Ammon's horn (tissue), 1 donor: ENCODE measurements around the gene RANBP1.

ENCODE experiments used
- DNase-seq: peaks from one replicate; pipeline ENCODE4 v3.0.0-alpha.2; 2016; ENCODE audit warnings: low spot score

RANBP1 gene

DNA sequence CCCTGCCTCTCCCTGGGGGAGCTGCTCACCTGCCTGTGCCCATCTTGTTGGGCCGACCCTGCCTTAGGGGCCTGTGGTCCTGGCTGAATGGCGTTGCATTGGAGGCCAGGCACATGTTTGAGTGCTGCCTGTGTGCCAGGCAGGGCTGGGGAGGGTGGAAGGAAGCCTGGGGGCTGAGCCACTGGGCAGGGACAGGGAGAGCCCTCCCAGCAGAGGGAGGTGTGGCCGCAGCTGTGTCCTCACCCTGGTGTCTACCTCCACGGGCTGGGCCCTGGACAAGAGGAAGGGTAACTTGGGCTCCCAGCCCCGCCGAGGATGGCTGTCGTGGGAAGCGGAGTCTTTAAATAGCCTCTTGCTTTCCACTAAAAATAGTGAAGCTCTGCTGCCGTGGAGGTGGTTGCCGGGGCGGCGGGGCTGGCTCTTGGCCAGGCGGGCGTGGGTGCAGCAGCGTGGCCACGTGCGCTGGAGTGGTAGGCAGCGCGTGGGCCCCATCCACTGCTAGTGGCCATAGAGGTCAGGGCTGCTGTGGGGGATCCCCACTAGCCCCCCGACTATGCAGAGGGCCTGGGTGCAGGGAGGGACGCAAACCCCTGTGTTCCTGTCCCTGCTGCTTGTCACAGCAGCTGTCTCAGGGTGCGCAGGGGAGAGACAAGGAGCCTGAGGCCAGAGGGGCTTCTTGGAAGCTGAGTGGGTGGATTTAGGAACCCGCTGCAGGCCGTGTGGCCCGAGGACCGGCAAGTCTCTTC lies 21.9 kb downstream of the RANBP1 start:
- peak; percentile 50 for DNase-seq

GRCh38 chr22:20138417-20138738 lies 22.5 kb downstream of the RANBP1 start:
- peak; percentile 46 for DNase-seq

- no peak for DNase-seq
Measured at GRCh38 chr22:20138868-20139267, 23.0 kb downstream of the RANBP1 start.

- DNase-seq, result no peak
Measured at GRCh38 chr22:20139391-20140106, 23.6 kb downstream of the RANBP1 start.

- no peak for DNase-seq
Measured at GRCh38 chr22:20140107-20140445, 24.2 kb downstream of the RANBP1 start.

DNA sequence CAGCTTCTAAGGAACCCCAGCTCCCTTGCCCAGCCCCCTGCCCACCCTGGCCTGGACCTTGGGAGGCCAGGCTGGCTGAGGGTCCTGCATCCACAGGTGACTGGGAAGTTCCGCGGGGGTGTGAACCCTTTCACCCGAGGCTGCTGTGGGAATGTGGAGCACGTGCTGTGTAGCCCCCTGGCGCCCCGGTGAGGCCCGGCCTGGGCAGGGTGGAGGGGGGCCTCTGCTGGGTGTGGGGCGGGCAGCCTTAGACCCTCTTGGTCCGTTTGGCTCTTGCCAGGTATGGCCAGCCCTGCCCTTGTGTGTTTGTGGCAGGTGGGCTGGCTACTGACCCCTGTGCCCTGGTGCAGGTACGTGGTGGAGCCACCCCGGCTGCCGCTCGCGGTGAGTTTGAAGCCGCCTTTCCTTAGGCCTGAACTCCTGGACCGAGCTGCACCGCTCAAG lies 24.6 kb downstream of the RANBP1 start:
- DNase-seq, result no peak

DNA sequence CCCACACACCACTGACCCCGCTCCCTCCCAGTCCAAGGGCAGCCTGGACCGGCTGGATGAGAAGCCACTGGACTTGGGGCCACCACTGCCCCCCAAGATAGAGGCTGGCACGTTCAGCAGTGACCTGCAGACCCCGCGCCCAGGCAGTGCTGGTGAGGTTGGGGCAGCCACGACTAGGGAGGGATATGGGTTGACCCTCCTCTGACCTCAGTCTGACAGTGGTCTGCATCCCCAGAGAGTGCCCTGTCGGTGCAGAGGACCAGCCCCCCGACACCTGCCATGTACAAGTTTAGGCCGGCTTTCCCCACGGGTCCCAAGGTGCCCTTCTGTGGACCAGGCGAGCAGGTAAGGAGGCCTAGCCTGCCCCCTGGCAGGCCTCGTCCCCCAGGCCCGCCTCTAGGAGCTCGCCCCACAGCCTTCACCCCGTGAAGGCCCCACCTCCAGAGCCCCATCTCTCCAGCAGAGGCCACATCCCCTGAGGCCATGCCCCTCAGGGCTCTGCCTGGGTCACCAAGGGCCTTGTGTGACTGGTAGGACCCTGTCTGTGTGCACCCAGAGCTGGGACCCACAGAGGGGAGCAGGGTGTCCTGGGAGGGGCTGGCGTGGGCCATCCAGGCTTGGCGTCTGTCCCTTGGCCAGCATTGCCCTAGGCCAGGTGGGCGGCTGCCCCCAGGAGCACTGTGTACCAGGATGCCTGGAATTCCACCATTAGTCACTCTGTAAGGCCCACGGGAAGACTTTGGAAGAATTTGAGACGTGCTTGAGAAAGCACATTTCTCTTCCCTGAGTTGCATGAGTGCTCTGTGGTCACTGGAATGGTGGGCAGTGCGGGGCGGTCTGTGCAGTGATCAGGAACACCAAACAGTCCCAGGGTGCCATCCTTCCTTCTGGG lies 25.5 kb downstream of the RANBP1 start:
- DNase-seq, result no peak

GRCh38 chr22:20142711-20143621 lies 27.1 kb downstream of the RANBP1 start:
- DNase-seq, result no peak

GRCh38 chr22:20143883-20144665 lies 28.2 kb downstream of the RANBP1 start:
- no peak for DNase-seq

GRCh38 chr22:20145206-20145831 lies 29.4 kb downstream of the RANBP1 start:
- DNase-seq, result no peak

- DNase-seq, result no peak
Measured at GRCh38 chr22:20145832-20146223, 29.9 kb downstream of the RANBP1 start.

- no peak for DNase-seq
Measured at GRCh38 chr22:20146777-20147176, 30.9 kb downstream of the RANBP1 start.

GRCh38 chr22:20147237-20147988 lies 31.5 kb downstream of the RANBP1 start:
- DNase-seq, result no peak

DNA sequence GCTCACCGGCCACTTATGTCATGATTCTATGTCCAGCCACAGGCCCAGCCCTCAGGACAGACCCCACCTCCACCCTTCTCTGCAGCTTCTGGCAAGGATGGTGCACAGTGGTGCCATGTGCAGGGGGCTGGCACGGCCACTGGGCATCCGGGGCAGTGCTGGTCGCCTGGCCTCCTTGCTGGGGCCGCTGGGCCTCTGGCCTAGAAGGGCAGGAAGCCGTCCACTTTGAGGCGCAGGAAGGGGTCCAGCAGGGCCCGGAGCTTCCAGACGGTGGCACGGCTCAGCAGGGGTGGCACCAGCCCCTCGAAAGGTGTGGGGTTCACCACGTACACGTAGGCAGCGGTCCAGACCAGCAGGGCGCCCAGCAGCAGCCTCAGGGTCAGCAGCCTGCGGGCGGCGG lies 32.5 kb downstream of the RANBP1 start:
- no peak for DNase-seq

- no peak for DNase-seq
Measured at GRCh38 chr22:20149257-20150250, 33.6 kb downstream of the RANBP1 start.

DNA sequence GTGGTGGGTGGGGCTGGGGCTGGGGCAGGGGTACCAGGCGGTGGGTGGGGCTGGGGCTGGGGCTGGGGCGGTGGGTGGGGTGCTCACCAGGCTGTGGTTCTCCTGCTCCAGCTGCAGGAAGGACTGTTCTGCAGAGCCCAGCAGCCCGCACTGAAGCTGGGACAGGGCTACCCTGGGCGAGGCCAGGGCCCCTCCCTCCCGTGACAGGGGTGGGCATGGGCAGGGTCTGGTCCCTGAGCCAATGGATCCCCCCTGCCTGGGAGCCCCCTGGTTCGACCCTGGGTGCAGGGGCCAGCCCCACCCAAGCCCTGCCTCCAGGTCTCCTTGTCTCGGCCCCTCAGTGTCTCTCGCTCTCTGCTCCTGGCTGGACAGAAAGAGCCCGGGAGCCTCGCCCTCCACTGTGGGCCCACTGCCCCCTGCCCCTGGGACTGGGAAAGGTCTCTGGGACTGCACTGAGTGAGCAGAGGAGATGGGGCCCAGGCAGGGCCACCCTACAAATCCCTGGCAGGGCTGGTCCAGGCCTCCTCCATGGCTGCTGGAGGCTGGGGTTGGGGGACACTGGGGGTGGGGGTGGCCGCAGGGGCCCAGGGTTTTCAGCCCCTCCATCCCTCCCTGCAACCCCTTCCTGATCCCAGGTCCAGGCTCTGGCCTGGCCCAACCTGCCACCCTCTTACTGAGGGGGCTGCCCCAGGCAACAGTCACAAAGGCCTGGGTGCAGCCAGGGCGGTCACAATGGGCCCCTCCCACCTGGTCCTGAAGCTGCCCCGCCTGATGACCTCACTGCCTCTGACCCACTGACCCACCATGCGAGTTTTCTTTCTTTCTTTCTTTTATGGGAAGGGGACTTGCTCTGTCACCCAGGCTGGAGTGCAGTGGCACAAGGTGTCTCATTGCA lies 34.7 kb downstream of the RANBP1 start, which contains the start of gene CCDC188:
CCDC188 (minus strand) TSS at position 675 of the 895 bp plus-strand sequence; CDS start at position 606, 69 bp downstream.
- DNase-seq, result no peak

DNA sequence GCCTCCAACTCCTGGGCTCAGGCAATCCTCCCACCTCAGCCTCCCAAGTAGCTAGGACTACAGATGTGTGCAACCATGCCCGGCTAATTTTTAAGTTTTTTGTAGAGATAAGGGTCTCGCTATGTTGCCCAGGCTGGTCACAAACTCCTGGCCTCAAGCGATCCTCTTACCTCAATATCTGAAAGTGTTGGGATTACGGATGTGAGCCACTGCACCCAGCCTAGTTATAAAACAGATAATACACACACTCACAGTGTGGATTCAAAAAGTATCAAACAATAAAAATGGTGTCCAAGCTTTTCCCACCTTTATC lies 35.3 kb downstream of the RANBP1 start:
- DNase-seq, result no peak
